Activated T-cell treated with anti-CD3 and anti-CD28 coated beads, Interleukin-2, amount 50 U/mL, for 72 hours (primary cell): ENCODE data around the gene AMN1. TPM values are rescaled to one million over a fixed set of nuclear protein-coding genes. Genes with fewer than 3 reads are reported as not detected.

Source experiments
- ATAC-seq, 2 donors: fragments of 150-1000 bp; cut with Tn5 transposase; replicated peaks in 1 of 2; 2 replicates each; pipeline ENCODE4 v1.10.0; 2021; ENCODE audit warnings: moderate library complexity in 2 of 2, mild to moderate bottlenecking in 1 of 2
- DNase-seq, 2 donors: peaks; one replicate each; pipeline ENCODE4 v3.0.0; 2021 to 2022; ENCODE audit warnings: mixed read lengths in 1 of 2
- H3K27ac Mint-ChIP-seq: one replicate; pipeline ENCODE4 v1.8.0; 2022; ENCODE audit warnings: mild to moderate bottlenecking, moderate library complexity, mixed read lengths
- H3K27me3 Mint-ChIP-seq: one replicate; pipeline ENCODE4 v1.8.0; 2022; ENCODE audit warnings: low read depth, mixed read lengths
- H3K36me3 Mint-ChIP-seq, 2 donors: one replicate each; pipeline ENCODE4 v1.8.0; 2022; ENCODE audit warnings: mixed read lengths in 2 of 2, mild to moderate bottlenecking in 1 of 2; ENCODE audit not compliant: insufficient read depth in 2 of 2
- H3K4me1 Mint-ChIP-seq: one replicate; pipeline ENCODE4 v1.8.0; 2022; ENCODE audit warnings: low read depth, mixed read lengths
- H3K4me3 Mint-ChIP-seq, 2 donors: one replicate each; pipeline ENCODE4 v1.8.0; 2022; ENCODE audit warnings: mild to moderate bottlenecking in 2 of 2, mixed read lengths in 2 of 2, moderate library complexity in 2 of 2
- H3K9me3 Mint-ChIP-seq, 2 donors: one replicate each; pipeline ENCODE4 v1.8.0; 2022; ENCODE audit warnings: mixed read lengths in 2 of 2
- total RNA-seq, 2 donors: library from RNA; stranded (reverse); gene quantifications; one replicate each; pipeline ENCODE4 v1.2.3, GENCODE V29; 2022

Gene AMN1
- total RNA-seq, 2 donors from 2014 or later = 4.2 to 4.5 TPM

DNA sequence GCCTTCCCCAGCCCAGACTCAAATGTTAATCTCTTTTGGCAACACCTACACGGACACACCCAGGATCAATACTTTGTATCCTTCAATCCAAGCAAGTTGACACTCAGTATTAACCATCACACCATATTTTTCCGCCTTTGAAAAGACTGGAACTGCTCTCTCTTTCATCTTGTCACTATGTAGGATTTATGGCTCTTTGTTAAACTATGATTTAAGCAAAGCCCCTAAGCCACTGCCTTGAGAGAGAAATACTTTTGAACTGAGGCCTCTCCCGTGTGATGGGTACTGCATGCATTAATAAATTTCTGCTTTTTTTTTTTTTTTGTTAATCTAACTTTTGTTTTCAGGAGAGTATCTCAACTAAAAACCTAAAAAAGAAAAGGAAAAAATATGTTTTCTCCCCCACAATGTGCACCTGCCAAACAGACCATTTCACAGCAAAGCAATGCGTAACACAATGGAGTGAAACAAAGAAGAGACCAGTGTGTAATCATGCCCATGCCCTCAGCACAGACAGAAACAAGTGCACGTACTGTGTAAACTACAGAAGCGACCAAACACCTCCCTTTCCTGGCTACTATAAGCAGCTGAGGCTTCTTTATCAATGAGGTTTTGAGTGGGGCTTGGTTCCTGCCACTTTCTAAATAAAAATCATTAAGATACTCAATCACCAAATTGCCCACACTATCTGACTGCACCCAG lies 97.6 kb downstream of the AMN1 start:
- H3K4me3 Mint-ChIP-seq = no peak overlapping the region
- H3K27me3 Mint-ChIP-seq = no peaks in the 10 kb centered on the region
- no peak for DNase-seq
- H3K36me3 Mint-ChIP-seq = no peaks in the 10 kb centered on the region
- H3K4me1 Mint-ChIP-seq = no peaks in the 10 kb centered on the region
- ATAC-seq = no peak
- no peak overlapping the region for H3K27ac Mint-ChIP-seq
- H3K9me3 Mint-ChIP-seq = no peaks in the 10 kb centered on the region

GRCh38 chr12:31629756-31630732 lies 98.8 kb downstream of the AMN1 start:
- Mint-ChIP-seq H3K36me3 (peaks cover 0 to 1% of the 10 kb centered on the region in 2 donors), H3K9me3 (no peaks in the 10 kb centered on the region), H3K27ac (no peak overlapping the region), H3K4me3 (no peak overlapping the region), H3K27me3 (no peaks in the 10 kb centered on the region), H3K4me1 (no peaks in the 10 kb centered on the region)
- ATAC-seq = no peak
- DNase-seq = no peak

DNA sequence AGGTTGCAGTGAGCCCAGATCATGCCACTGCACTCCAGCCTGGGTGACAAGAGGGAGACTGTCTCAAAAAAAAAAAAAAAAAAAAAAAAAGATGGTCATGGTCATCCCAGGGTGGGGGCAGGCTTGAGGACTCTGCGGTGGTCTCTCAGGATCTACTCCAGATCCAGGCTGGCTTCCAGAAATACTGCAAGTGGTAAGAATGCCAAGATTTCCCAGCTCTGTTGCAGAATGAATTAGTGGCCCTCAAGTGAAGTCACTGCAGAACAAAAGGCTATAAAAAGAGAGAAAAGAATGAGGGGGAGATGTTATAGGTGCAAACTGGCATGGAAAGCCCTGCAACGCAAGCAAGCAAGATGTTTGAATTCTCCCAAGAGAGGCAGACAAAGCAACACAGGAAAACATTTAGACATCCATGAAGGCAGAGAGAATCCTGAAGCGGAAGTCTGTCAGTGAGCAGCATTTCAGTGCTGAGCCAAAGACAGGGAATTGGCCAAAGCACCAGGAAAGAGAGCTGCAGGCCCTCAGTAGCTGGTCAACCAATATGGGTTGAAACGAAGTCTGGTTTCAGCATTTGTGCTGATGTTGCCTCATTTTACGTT lies 101.3 kb downstream of the AMN1 start:
- Mint-ChIP-seq H3K27ac (no peak overlapping the region), H3K27me3 (no peaks in the 10 kb centered on the region), H3K36me3 (peaks cover 0 to 1% of the 10 kb centered on the region in 2 donors), H3K4me1 (no peaks in the 10 kb centered on the region), H3K9me3 (no peaks in the 10 kb centered on the region), H3K4me3 (no peak overlapping the region)
- no peak for ATAC-seq
- no peak for DNase-seq

DNA sequence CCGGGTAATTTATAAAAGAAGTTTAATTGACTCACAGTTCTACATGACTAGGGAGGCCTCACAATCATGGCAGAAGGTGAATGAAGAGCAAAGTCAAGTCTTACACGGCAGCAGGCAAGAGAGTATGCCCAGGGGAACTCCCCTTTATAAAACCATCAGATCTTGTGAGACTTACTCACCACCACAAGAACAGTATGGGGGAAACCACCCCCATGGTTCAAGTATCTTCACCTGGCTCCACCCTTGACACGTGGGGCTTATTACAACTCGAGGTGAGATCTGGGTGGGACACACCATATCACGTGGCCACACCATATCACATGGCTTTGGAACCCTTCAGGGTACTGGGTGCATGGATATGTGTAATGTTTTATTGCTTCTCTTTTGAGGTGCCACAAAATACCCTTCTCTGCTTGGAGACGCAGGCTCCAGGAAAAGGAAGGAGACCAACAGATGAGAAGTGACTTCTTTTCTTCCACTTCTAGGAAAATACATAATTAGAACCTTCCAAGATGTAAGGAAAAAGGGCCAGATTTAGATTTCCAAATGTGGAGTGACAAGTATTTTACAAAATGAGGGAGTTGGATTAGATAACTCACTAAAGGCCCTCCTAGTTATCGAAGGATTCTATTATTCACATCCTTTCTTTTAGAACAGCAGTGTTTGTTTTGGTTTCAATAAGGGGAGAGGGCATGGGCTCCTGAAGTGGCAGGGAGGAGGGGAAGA lies 102.4 kb downstream of the AMN1 start:
- H3K9me3 Mint-ChIP-seq = no peaks in the 10 kb centered on the region
- H3K27me3 Mint-ChIP-seq = no peaks in the 10 kb centered on the region
- ATAC-seq (no peak), DNase-seq (no peak)
- H3K4me3 Mint-ChIP-seq = no peak overlapping the region
- no peak overlapping the region for H3K27ac Mint-ChIP-seq
- peaks cover 0 to 1% of the 10 kb centered on the region in 2 donors for H3K36me3 Mint-ChIP-seq
- no peaks in the 10 kb centered on the region for H3K4me1 Mint-ChIP-seq

GRCh38 chr12:31622038-31622437 lies 106.8 kb downstream of the AMN1 start:
- no peak for ATAC-seq
- Mint-ChIP-seq H3K9me3 (no peaks in the 10 kb centered on the region), H3K36me3 (peaks cover 0 to 1% of the 10 kb centered on the region in 2 donors), H3K4me1 (peaks cover 4% of the 10 kb centered on the region), H3K27ac (no peak overlapping the region), H3K27me3 (no peaks in the 10 kb centered on the region), H3K4me3 (no peak overlapping the region)
- DNase-seq = no peak

Other genes starting within 250 kb of the AMN1 start
- under 1 TPM; 0.76 to 0.77 TPM for gene DENND5B, start 137.9 kb downstream of the AMN1 start, total RNA-seq
- gene ETFBKMT, start 69.3 kb downstream of the AMN1 start, total RNA-seq = 1 to 10 TPM; 1.3 to 2.0 TPM
- gene RESF1, start 230.4 kb upstream of the AMN1 start, total RNA-seq = 100 to 1,000 TPM; 112 to 133 TPM